ENCODE results near the gene PPP4R3B. TPM values are rescaled to one million over a fixed set of nuclear protein-coding genes. Genes with fewer than 3 reads are reported as not detected.
"Not testable (repeated sequence)": the region's sequence is repeated elsewhere in the genome, so short reads cannot be mapped to it uniquely, and the experiment has no call there.

The PPP4R3B gene
- polyA plus RNA-seq, 1 donor (not counting 4 experiments of a cell fraction or from before 2014, with no cell fraction given): 30.1 TPM

GRCh38 chr2:55598056-55598795, 19.2 kb downstream of the PPP4R3B start:
- Histone ChIP-seq H3K4me3 (ENCODE audit: control insufficient read depth in 2 of 3, extremely low read depth in 1 of 3, insufficient read depth in 2 of 3, low read depth in 1 of 3, low read length in 3 of 3) (no peak overlapping the region), H3K4me1 (ENCODE audit: control insufficient read depth, extremely low read depth, insufficient read depth, low read length) (no peaks in the 10 kb centered on the region), H3K36me3 (ENCODE audit: control insufficient read depth in 2 of 2, extremely low read depth in 1 of 2, insufficient read depth in 2 of 2, low read length in 2 of 2) (peaks cover 2 to 20% of the 10 kb centered on the region in 2 experiments), H3K27ac (ENCODE audit: control insufficient read depth, insufficient read depth, low read length) (no peak overlapping the region), H4K20me1 (ENCODE audit: control insufficient read depth, extremely low read depth, insufficient read depth, low read length) (no peaks in the 10 kb centered on the region), H2AFZ (ENCODE audit: control insufficient read depth, low read length) (no peak overlapping the region), H3K79me2 (ENCODE audit: control insufficient read depth, insufficient read depth, low read length) (peaks cover 30% of the 10 kb centered on the region), H3K9me3 (ENCODE audit: control insufficient read depth, low read depth, low read length) (no peaks in the 10 kb centered on the region), H3K9me1 (ENCODE audit: control insufficient read depth, extremely low read depth, insufficient read depth, low read length) (no peaks in the 10 kb centered on the region), H3K4me2 (ENCODE audit: control insufficient read depth, extremely low read depth, insufficient read depth, low read depth, low read length) (no peak overlapping the region), H3K9ac (ENCODE audit: control insufficient read depth, extremely low read depth, insufficient read depth, low read length) (no peak overlapping the region), H3K27me3 (ENCODE audit: control insufficient read depth, extremely low read depth, insufficient read depth, low read length) (no peaks in the 10 kb centered on the region)
- TF ChIP-seq EZH2 (IDR thresholded peaks at IDR 0.05; ENCODE audit: low read length) (no peak), CTCF (optimal IDR thresholded peaks at IDR 0.05 in 1 of 3, IDR thresholded peaks at IDR 0.05 in 1 of 3, conservative IDR thresholded peaks at IDR 0.05 in 1 of 3; ENCODE audit: extremely low read depth in 1 of 3, insufficient read depth in 2 of 3, low read length in 3 of 3) (no peak)
- dilution Hi-C loops (cut with MboI; ENCODE audit: extremely low pct_ligation_motif_present, low sequenced_read_pairs): no loop called here
- FAIRE-seq (no peak), DNase-seq (ENCODE audit: low read depth, low spot score) (no peak)

- not testable (repeated sequence) for H3K4me2 ChIP-seq (ENCODE audit: control insufficient read depth, extremely low read depth, insufficient read depth, low read depth, low read length); H3K9ac ChIP-seq (ENCODE audit: control insufficient read depth, extremely low read depth, insufficient read depth, low read length)
- H3K79me2 ChIP-seq (ENCODE audit: control insufficient read depth, insufficient read depth, low read length): peaks cover 25% of the 10 kb centered on the region
Measured at GRCh38 chr2:55596795-55597194, 20.6 kb downstream of the PPP4R3B start.

More at GRCh38 chr2:55596795-55597194, 20.6 kb downstream of the PPP4R3B start:
- H3K27me3 ChIP-seq (ENCODE audit: control insufficient read depth, extremely low read depth, insufficient read depth, low read length); H3K9me1 ChIP-seq (ENCODE audit: control insufficient read depth, extremely low read depth, insufficient read depth, low read length); H3K4me1 ChIP-seq (ENCODE audit: control insufficient read depth, extremely low read depth, insufficient read depth, low read length); H3K9me3 ChIP-seq (ENCODE audit: control insufficient read depth, low read depth, low read length); H3K27ac ChIP-seq (ENCODE audit: control insufficient read depth, insufficient read depth, low read length); DNase-seq (ENCODE audit: low read depth, low spot score); H4K20me1 ChIP-seq (ENCODE audit: control insufficient read depth, extremely low read depth, insufficient read depth, low read length); H2AFZ ChIP-seq (ENCODE audit: control insufficient read depth, low read length); dilution Hi-C loops (cut with MboI; ENCODE audit: extremely low pct_ligation_motif_present, low sequenced_read_pairs); FAIRE-seq; H3K4me3 ChIP-seq (ENCODE audit: control insufficient read depth in 2 of 3, extremely low read depth in 1 of 3, insufficient read depth in 2 of 3, low read depth in 1 of 3, low read length in 3 of 3): not testable (repeated sequence)
- peaks cover 0 to 13% of the 10 kb centered on the region in 2 experiments for H3K36me3 ChIP-seq (ENCODE audit: control insufficient read depth in 2 of 2, extremely low read depth in 1 of 2, insufficient read depth in 2 of 2, low read length in 2 of 2)
